Effector CD4-positive, alpha-beta T cell (primary cell): ENCODE data around the gene LAMP5. TPM values are rescaled to one million over a fixed set of nuclear protein-coding genes. Genes with fewer than 3 reads are reported as not detected.

Experiments used
- DNase-seq: peaks from one replicate; pipeline ENCODE4 v3.0.0-alpha.2; 2020
- total RNA-seq: gene quantifications from one replicate; lab custom pipeline; 2026; lab: John Stamatoyannopoulos, UW

The LAMP5 gene, protein sequence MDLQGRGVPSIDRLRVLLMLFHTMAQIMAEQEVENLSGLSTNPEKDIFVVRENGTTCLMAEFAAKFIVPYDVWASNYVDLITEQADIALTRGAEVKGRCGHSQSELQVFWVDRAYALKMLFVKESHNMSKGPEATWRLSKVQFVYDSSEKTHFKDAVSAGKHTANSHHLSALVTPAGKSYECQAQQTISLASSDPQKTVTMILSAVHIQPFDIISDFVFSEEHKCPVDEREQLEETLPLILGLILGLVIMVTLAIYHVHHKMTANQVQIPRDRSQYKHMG
- total RNA-seq = not detected

DNA sequence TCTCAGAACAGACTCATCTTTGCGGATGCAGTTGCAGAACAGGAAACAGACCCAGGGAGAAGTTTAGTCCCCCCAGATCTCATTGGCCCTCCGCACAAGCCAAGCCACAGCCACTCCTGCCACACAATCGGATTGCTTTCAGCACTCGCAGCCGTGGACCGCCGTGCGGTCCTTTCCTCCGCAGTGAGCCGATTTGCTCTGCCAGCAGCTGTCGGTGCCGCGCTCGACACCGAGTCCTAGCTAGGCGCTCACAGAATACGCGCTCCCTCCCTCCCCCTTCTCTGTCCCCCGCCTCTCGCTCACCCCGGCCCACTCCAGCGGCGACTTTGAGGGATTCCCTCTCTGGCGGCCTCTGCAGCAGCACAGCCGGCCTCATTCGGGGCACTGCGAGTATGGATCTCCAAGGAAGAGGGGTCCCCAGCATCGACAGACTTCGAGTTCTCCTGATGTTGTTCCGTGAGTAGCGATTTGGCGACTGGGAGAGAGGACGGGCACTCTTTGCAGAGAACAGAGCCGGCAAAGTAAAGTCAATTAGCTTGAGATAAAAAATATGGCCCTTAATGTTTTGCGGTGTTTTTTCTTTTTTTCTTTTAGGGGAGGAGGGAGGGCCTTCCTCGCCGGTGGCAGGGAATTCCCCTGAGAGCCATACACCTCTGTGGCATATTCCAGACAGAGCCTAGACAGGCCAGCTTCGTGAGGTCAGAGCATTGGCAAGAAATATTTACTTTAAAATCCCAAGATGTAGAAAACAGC, at the start of gene LAMP5:
LAMP5 (plus strand) TSS at position 130 of the 753 bp plus-strand sequence; CDS start at position 393, 263 bp downstream.
- DNase-seq = no peak

GRCh38 chr20:9467995-9468394, 46.4 kb upstream of the LAMP5 start:
- no peak for DNase-seq

GRCh38 chr20:9474835-9475415, 39.5 kb upstream of the LAMP5 start:
- no peak for DNase-seq

DNA sequence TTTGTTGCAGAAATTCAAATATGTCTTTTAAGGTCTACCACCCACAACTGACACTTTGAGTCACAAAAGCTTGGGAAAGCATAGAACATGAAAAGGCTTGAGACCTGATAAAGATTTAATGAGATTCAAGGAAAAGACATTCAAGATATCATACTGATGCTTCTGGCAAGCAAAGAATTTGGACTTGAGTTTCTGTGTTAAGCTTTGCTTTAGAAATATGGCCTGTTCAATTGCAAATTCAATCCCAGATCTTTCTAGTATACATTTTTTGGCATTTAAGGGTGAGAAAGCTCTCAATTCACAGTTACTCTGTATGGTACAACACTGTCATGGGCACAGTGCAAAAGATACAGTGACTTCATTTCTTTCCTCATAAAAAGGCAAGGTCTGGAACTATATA, 38.9 kb upstream of the LAMP5 start:
- DNase-seq = no peak

DNA sequence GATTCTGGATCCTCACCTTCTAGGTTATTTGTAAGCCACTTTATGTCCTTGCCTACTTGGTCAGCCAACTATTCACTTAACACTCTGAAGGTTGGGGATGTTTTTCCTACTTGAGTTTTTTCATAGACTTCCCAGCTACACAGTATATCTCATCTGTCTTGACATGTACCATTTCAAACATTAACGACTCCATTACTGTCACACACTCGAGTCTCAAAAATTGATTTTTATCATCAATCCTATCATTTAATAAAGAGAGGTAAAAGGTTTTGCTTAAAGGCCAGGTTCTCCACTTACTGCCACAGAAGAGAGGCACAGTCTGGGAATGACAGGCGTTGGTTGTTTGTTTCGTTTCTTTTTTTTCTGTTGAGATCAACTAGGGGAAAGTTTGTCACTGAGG, 38.2 kb upstream of the LAMP5 start:
- no peak for DNase-seq

GRCh38 chr20:9476637-9477036, 37.8 kb upstream of the LAMP5 start:
- no peak for DNase-seq

DNA sequence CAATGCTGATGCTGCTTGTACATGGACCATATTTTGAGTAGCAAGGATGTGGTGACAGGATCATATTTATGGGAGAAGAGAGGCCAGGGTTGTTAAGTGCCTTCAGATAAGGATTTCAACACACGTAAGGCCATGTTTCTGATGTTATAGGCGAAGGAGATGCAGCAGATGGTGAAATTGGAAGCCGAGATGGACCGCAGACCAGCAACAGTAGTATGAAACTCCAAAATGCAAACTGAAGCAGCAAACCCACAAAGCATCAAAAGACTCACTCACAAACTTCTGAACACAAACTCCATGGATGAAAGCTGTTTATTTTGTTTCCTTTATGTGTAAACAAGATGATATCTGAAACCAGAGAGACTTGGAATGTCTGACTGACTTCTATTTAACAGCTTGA, 35.6 kb upstream of the LAMP5 start:
- DNase-seq = no peak

- DNase-seq = no peak
These were observed 34.3 kb upstream of the LAMP5 start for GRCh38 chr20:9480066-9480465.

- DNase-seq = no peak
These were observed 32.2 kb upstream of the LAMP5 start for GRCh38 chr20:9482180-9482579.

DNA sequence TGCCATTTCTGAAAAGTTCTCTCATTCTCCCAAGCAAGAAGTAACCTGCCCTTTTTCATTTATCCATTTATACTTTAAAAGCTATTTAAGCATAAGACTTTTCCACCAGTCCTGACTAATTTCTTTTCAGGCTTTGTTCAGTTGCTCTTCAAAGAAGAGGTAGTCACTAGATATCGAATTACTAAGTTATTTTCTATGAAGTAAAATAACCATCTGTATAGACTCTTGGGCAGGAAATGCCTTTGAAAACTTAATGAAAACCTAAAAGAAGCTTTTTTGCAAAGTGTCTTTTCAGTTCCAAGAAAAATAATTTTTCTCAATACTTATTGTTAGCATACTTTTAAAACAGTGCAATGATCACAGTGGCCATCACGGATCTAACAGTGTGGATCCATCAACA, 31.3 kb upstream of the LAMP5 start:
- no peak for DNase-seq

DNA sequence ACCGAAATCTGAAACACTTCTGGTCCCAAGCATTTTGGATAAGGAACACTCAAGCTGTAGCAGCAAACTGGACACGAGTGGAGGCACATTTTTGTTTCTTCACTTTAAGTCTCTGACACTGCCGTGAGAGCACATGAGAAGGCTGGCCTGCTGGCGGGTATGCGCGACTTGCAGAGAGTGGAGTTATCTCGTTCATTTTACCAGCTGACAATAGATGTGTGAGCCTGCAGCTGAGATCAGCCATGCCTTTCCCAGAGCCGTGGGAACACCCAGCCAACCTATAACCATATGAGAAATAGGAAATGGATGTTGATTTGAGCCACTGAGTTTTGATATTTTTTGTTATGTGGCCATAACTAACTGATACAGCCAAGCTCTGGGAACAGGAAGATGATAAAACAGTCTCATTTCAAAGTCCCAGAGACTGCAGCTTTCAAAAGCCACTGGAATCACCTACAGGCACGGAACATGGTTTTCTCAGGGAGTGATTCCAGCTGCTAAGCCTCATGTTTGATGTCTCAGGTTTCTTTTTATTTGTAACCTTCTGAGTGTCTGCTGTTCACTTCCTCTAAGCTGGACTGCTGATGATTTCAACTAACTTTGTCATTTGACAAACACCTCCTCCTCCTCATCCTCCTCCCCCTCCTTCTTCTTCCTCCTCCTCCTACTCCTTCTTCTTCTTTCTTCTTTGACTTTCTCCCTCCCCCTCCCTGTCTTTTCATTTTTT, 28.6 kb upstream of the LAMP5 start:
- no peak for DNase-seq

GRCh38 chr20:9487231-9487630, 27.2 kb upstream of the LAMP5 start:
- DNase-seq = no peak

- DNase-seq = no peak
These were observed 26.3 kb upstream of the LAMP5 start for GRCh38 chr20:9488063-9488462.

DNA sequence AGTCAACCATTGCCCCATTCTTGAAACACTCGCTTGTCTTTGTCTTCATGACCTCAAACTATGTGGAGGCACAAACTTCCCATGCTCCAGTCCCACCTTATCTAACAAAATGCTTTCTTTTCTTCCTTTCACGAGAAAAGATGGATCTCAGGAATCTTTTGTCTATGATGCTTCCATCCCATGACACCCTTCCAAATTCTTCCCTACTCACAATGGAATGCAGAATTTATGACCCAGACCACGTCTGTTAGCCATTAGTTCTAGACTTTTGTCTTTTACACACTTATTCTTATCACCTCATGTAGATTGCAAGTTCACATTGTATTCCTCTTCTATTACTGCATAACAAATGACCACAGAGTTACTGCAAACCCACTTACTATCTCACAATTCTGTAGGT, 24.2 kb upstream of the LAMP5 start:
- no peak for DNase-seq

GRCh38 chr20:9490631-9491030, 23.8 kb upstream of the LAMP5 start:
- DNase-seq = no peak

GRCh38 chr20:9491324-9491723, 23.1 kb upstream of the LAMP5 start:
- DNase-seq = no peak

- no peak for DNase-seq
These were observed 22.3 kb upstream of the LAMP5 start for GRCh38 chr20:9492067-9492466.

- no peak for DNase-seq
These were observed 20.6 kb upstream of the LAMP5 start for GRCh38 chr20:9493803-9494202.

GRCh38 chr20:9495701-9496100, 18.7 kb upstream of the LAMP5 start:
- DNase-seq = no peak

GRCh38 chr20:9496155-9496554, 18.2 kb upstream of the LAMP5 start:
- DNase-seq = no peak

GRCh38 chr20:9498322-9498721, 16.1 kb upstream of the LAMP5 start:
- DNase-seq = no peak

GRCh38 chr20:9499126-9499899, 15.1 kb upstream of the LAMP5 start:
- DNase-seq = no peak

DNA sequence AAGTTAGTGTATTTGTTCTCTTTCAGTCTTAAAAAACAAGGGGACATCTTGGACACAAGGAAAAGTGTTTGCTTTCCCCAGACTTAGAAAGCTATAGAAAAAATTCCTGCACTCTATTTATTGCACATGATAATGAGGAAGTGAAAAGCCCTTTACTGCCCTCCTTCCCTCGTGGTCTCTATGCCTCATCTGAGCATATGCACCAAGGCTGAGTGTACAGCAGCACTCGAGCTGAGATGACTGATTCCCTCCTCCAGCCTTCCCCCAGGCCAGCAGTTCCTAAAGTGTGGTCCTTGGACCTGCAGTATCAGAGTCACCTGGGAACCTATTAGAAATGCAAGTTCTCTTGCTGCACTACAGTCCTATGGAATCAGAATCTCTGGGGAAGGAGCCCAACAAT, 14.3 kb upstream of the LAMP5 start:
- DNase-seq = no peak
